SK-N-SH treated with all-trans-retinoic acid at 6 μM for 48 hours (cell line): Measurements from ENCODE around the gene AK6.
"Not testable (repeated sequence)": the region's sequence is repeated elsewhere in the genome, so short reads cannot be mapped to it uniquely, and the experiment has no call there.

ENCODE experiments used
- ATAC-seq: fragments of 200-7000 bp; cut with Tn5 transposase; 3 replicates; pipeline ENCODE4 v1.9.1; 2020; ENCODE audit warnings: mild to moderate bottlenecking, moderate library complexity
- ARNTL ChIP-seq: fragments of 450-650 bp; formaldehyde crosslinking; IDR thresholded peaks from 2 replicates; pipeline ENCODE4 v1.5.0; 2020; ENCODE audit warnings: low read depth, mild to moderate bottlenecking, moderate library complexity, borderline replicate concordance
- BACH2 ChIP-seq: fragments of 250-450 bp; sonication (Bioruptor Pico); IDR thresholded peaks from 2 replicates; pipeline ENCODE4 v1.9.0; 2021; ENCODE audit warnings: mild to moderate bottlenecking, borderline replicate concordance
- CREB5 ChIP-seq: fragments of 250-450 bp; sonication (Bioruptor Pico); IDR thresholded peaks from 2 replicates; pipeline ENCODE4 v1.5.1; 2020; ENCODE audit warnings: low read depth, mild to moderate bottlenecking, moderate library complexity
- CSDC2 ChIP-seq: fragments of 250-450 bp; sonication (Bioruptor Pico); IDR thresholded peaks from 2 replicates; pipeline ENCODE4 v1.5.0; 2020; ENCODE audit warnings: mild to moderate bottlenecking, moderate library complexity
- CSRNP3 ChIP-seq: fragments of 250-450 bp; sonication (Bioruptor Pico); IDR thresholded peaks from 2 replicates; pipeline ENCODE4 v1.5.1; 2021; ENCODE audit warnings: mild to moderate bottlenecking, moderate library complexity
- GLIS3 ChIP-seq: fragments of 250-450 bp; sonication (Bioruptor Pico); IDR thresholded peaks from 2 replicates; pipeline ENCODE4 v1.5.0; 2020; ENCODE audit warnings: mild to moderate bottlenecking, moderate library complexity
- ISL1 ChIP-seq: fragments of 250-450 bp; sonication (Bioruptor Pico); IDR thresholded peaks from 2 replicates; pipeline ENCODE4 v2.1.2; 2022; ENCODE audit warnings: mild to moderate bottlenecking, moderate library complexity
- OSR1 ChIP-seq: fragments of 250-450 bp; sonication (Bioruptor Pico); IDR thresholded peaks from 2 replicates; pipeline ENCODE4 v1.8.0; 2022; ENCODE audit warnings: moderate library complexity, mild to moderate bottlenecking, inconsistent platforms
- PATZ1 ChIP-seq: fragments of 250-450 bp; sonication (Bioruptor Pico); IDR thresholded peaks from 2 replicates; pipeline ENCODE4 v1.8.0; 2020; ENCODE audit warnings: mild to moderate bottlenecking, moderate library complexity, borderline replicate concordance
- POU6F1 ChIP-seq: fragments of 250-450 bp; sonication (Bioruptor Pico); IDR thresholded peaks from 2 replicates; pipeline ENCODE4 v1.8.0; 2021; ENCODE audit warnings: low read depth, mild to moderate bottlenecking, moderate library complexity, borderline replicate concordance
- PPARA ChIP-seq: fragments of 250-450 bp; sonication (Bioruptor Pico); IDR thresholded peaks from 2 replicates; pipeline ENCODE4 v1.5.0; 2020; ENCODE audit warnings: mild to moderate bottlenecking, borderline replicate concordance
- RARB ChIP-seq: fragments of 250-450 bp; sonication (Bioruptor Pico); IDR thresholded peaks from 2 replicates; pipeline ENCODE4 v1.8.0; 2021; ENCODE audit warnings: mild to moderate bottlenecking, moderate library complexity
- SNAI2 ChIP-seq: fragments of 250-450 bp; sonication (Bioruptor Pico); IDR thresholded peaks from 2 replicates; pipeline ENCODE4 v1.5.0; 2020; ENCODE audit warnings: mild to moderate bottlenecking, moderate library complexity
- TCF4 ChIP-seq: fragments of 250-450 bp; sonication (Bioruptor Pico); IDR thresholded peaks from 2 replicates; pipeline ENCODE4 v1.8.0; 2021; ENCODE audit warnings: mild to moderate bottlenecking, moderate library complexity, borderline replicate concordance
- TOX ChIP-seq: fragments of 250-450 bp; sonication (Bioruptor Pico); IDR thresholded peaks from 2 replicates; pipeline ENCODE4 v1.8.0; 2021; ENCODE audit warnings: mild to moderate bottlenecking, moderate library complexity, borderline replicate concordance
- TSHZ2 ChIP-seq: fragments of 250-450 bp; sonication (Bioruptor Pico); IDR thresholded peaks from 2 replicates; pipeline ENCODE4 v1.5.0; 2020; ENCODE audit warnings: mild to moderate bottlenecking, moderate library complexity
- ZFP3 ChIP-seq: fragments of 250-450 bp; sonication (Bioruptor Pico); IDR thresholded peaks from 2 replicates; pipeline ENCODE4 v1.5.0; 2020; ENCODE audit warnings: mild to moderate bottlenecking, moderate library complexity
- ZFP30 ChIP-seq: fragments of 450-650 bp; formaldehyde crosslinking; IDR thresholded peaks from 2 replicates; pipeline ENCODE4 v1.5.0; 2022; ENCODE audit warnings: mild to moderate bottlenecking, moderate library complexity
- ZNF565 ChIP-seq: fragments of 450-650 bp; formaldehyde crosslinking; conservative IDR thresholded peaks from 2 replicates; pipeline ENCODE4 v1.5.0; 2020; ENCODE audit warnings: low read depth, mild to moderate bottlenecking, moderate library complexity
- ZNF70 ChIP-seq: fragments of 450-650 bp; formaldehyde crosslinking; IDR thresholded peaks from 2 replicates; pipeline ENCODE4 v1.5.0; 2020; ENCODE audit warnings: mild to moderate bottlenecking, moderate library complexity
- ZNF8 ChIP-seq: fragments of 450-650 bp; formaldehyde crosslinking; IDR thresholded peaks from 2 replicates; pipeline ENCODE4 v1.5.0; 2020; ENCODE audit warnings: mild to moderate bottlenecking, moderate library complexity

Gene AK6

GRCh38 chr5:69335341-69335935, 33.9 kb downstream of the AK6 start:
- ATAC-seq = no peak
- no peak for TF ChIP-seq TCF4 (CRISPR knock-in tag)
- no peak for TF ChIP-seq TSHZ2 (CRISPR knock-in tag)
- no peak for TF ChIP-seq RARB (CRISPR knock-in tag)
- TF ChIP-seq SNAI2 (CRISPR knock-in tag) = no peak
- TF ChIP-seq ZFP3 = no peak
- TF ChIP-seq TOX (CRISPR knock-in tag) = no peak
- TF ChIP-seq ZNF8 (CRISPR knock-in tag) = no peak
- no peak for TF ChIP-seq CSDC2 (CRISPR knock-in tag)
- no peak for TF ChIP-seq BACH2 (CRISPR knock-in tag)
- TF ChIP-seq ISL1 (CRISPR knock-in tag) = no peak
- no peak for TF ChIP-seq CSRNP3 (CRISPR knock-in tag)
- TF ChIP-seq ZNF70 (CRISPR knock-in tag) = no peak
- TF ChIP-seq POU6F1 (CRISPR knock-in tag) = no peak
- TF ChIP-seq PPARA = no peak
- TF ChIP-seq ARNTL (CRISPR knock-in tag) = no peak
- TF ChIP-seq OSR1 (CRISPR knock-in tag) = no peak
- TF ChIP-seq GLIS3 (CRISPR knock-in tag) = no peak
- no peak for TF ChIP-seq ZNF565
- TF ChIP-seq PATZ1 (CRISPR knock-in tag) = no peak
- TF ChIP-seq, all 23 proteins: peak for 0

GRCh38 chr5:69334793-69335268, 34.5 kb downstream of the AK6 start:
- TF ChIP-seq PATZ1 (CRISPR knock-in tag) (no peak), ZNF8 (CRISPR knock-in tag) (no peak), TOX (CRISPR knock-in tag) (no peak), CREB5 (no peak), OSR1 (CRISPR knock-in tag) (no peak), SNAI2 (CRISPR knock-in tag) (no peak), ZNF565 (no peak), ZFP3 (no peak), GLIS3 (CRISPR knock-in tag) (no peak), BACH2 (CRISPR knock-in tag) (no peak), POU6F1 (CRISPR knock-in tag) (no peak), TCF4 (CRISPR knock-in tag) (no peak), CSDC2 (CRISPR knock-in tag) (no peak), ZFP30 (CRISPR knock-in tag) (no peak)
- ATAC-seq = peak; percentile 94

DNA sequence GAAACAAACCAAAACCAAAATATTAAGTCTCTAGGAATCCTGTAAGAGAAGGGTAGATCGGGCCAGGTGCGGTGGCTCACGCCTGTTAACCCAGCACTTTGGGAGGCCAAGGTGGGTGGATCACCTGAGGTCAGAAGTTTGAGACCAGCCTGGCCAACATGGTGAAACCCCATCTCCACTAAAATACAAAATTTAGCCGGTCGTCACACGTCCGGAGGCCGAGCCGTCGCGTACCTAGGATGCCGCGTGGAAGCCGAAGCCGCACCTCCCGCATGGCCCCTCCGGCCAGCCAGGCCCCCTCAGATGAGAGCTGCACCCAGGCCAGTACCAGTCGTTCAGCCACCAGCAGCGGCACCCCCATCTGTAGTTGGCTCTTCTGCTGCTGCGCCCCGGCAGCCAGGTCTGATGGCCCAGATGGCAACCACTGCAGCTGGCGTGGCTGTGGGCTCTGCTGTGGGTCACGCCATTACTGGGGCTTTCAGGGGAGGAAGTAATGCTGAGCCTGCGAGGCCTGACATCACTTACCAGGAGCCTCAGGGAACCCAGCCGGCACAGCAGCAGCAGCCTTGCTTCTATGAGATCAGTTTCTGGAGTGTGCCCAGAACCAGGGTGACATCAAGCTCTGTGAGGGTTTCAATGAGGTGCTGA, 35.5 kb downstream of the AK6 start:
- not testable (repeated sequence) for ATAC-seq
